HCT116 (cell line): Measurements from ENCODE around the gene C2orf92.
"Not testable (repeated sequence)": the region's sequence is repeated elsewhere in the genome, so short reads cannot be mapped to it uniquely, and the experiment has no call there.

Experiments used
- CTCF ChIP-seq, 3 experiments: fragments of 200-600 bp in 1 of 3; sonication (generic) in 1 of 3; IDR thresholded peaks in 2 of 3; conservative IDR thresholded peaks in 1 of 3; 2 replicates each; pipeline ENCODE4 v1.5.1; 2012 to 2017; ENCODE audit warnings: low read depth in 2 of 3, low read length in 2 of 3, antibody characterized with exemption in 1 of 3, borderline replicate concordance in 1 of 3, control low read depth in 1 of 3, mild to moderate bottlenecking in 1 of 3, mixed read lengths in 1 of 3, mixed run types in 1 of 3, moderate library complexity in 1 of 3; ENCODE audit not compliant: insufficient read depth in 1 of 3
- EZH2 ChIP-seq: fragments of 200-600 bp; sonication (generic); IDR thresholded peaks from 2 replicates; pipeline ENCODE4 v1.6.1; 2017; ENCODE audit warnings: antibody characterized with exemption, mixed run types
- EZH2phosphoT487 ChIP-seq: fragments of 200-600 bp; IDR thresholded peaks from 2 replicates; pipeline ENCODE4 v1.6.1; 2018; ENCODE audit warnings: antibody characterized with exemption, borderline replicate concordance
- JUND ChIP-seq: IDR thresholded peaks from 2 replicates; pipeline ENCODE4 v1.6.1; 2012
- MAX ChIP-seq: IDR thresholded peaks from 2 replicates; pipeline ENCODE4 v1.6.1; 2012
- POLR2A ChIP-seq: IDR thresholded peaks from 2 replicates; pipeline ENCODE4 v1.7.0; 2011; ENCODE audit warnings: borderline replicate concordance; ENCODE audit not compliant: insufficient read depth, insufficient read length; ENCODE audit errors: extremely low read depth
- POLR2AphosphoS5 ChIP-seq: IDR thresholded peaks from 2 replicates; pipeline ENCODE4 v1.6.1; 2011; ENCODE audit warnings: mild to moderate bottlenecking, low read depth, low read length, moderate library complexity
- RAD21 ChIP-seq: IDR thresholded peaks from 2 replicates; pipeline ENCODE4 v1.6.1; 2012; ENCODE audit warnings: low read depth, mild to moderate bottlenecking
- SIN3A ChIP-seq: IDR thresholded peaks from 2 replicates; pipeline ENCODE4 v1.6.1; 2012; ENCODE audit warnings: low read depth
- SRF ChIP-seq: IDR thresholded peaks from 2 replicates; pipeline ENCODE4 v1.6.1; 2012; ENCODE audit warnings: low read depth
- TCF7L2 ChIP-seq: IDR thresholded peaks from 2 replicates; pipeline ENCODE4 v1.7.0; 2011; ENCODE audit warnings: borderline replicate concordance, inconsistent platforms; ENCODE audit not compliant: insufficient read depth, insufficient read length; ENCODE audit errors: extremely low read depth
- ZNF274 ChIP-seq: fragments of 200-500 bp; sonication (Bioruptor generic); IDR thresholded peaks from 2 replicates; pipeline ENCODE4 v1.6.1; 2014; ENCODE audit warnings: mild to moderate bottlenecking, low read depth, low read length, inconsistent platforms
- TF ChIP-seq, protein P1 (sequence below): IDR thresholded peaks from 2 replicates; pipeline ENCODE4 v1.6.1; 2012
- TF ChIP-seq, protein P2 (sequence below): IDR thresholded peaks from 2 replicates; pipeline ENCODE4 v1.6.1; 2011; ENCODE audit warnings: mild to moderate bottlenecking, low read length, moderate library complexity; ENCODE audit not compliant: insufficient replicate concordance; ENCODE audit errors: extremely low read depth

- TF ChIP-seq POLR2A; CTCF (IDR thresholded peaks at IDR 0.05 in 2 of 3, conservative IDR thresholded peaks at IDR 0.05 in 1 of 3; ENCODE audit: borderline replicate concordance in 1 of 3, insufficient read depth in 1 of 3, low read depth in 2 of 3, low read length in 2 of 3); SRF; EZH2phosphoT487; MAX; TCF7L2; RAD21; ZNF274; JUND; POLR2AphosphoS5; EZH2; SIN3A: not testable (repeated sequence)
- TF ChIP-seq, protein P1, sequence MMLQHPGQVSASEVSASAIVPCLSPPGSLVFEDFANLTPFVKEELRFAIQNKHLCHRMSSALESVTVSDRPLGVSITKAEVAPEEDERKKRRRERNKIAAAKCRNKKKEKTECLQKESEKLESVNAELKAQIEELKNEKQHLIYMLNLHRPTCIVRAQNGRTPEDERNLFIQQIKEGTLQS = not testable (repeated sequence)
- TF ChIP-seq, protein P2, sequence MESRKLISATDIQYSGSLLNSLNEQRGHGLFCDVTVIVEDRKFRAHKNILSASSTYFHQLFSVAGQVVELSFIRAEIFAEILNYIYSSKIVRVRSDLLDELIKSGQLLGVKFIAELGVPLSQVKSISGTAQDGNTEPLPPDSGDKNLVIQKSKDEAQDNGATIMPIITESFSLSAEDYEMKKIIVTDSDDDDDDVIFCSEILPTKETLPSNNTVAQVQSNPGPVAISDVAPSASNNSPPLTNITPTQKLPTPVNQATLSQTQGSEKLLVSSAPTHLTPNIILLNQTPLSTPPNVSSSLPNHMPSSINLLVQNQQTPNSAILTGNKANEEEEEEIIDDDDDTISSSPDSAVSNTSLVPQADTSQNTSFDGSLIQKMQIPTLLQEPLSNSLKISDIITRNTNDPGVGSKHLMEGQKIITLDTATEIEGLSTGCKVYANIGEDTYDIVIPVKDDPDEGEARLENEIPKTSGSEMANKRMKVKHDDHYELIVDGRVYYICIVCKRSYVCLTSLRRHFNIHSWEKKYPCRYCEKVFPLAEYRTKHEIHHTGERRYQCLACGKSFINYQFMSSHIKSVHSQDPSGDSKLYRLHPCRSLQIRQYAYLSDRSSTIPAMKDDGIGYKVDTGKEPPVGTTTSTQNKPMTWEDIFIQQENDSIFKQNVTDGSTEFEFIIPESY = not testable (repeated sequence)
Measured at GRCh38 chr2:97626049-97626430, 43.5 kb upstream of the C2orf92 start.
